Measurements from ENCODE around the gene RNASET2. TPM values are rescaled to one million over a fixed set of nuclear protein-coding genes. Genes with fewer than 3 reads are reported as not detected.
A peak's percentile ranks its signal among the peaks of the same experiment; 100 is the strongest.

RNASET2 gene
- total RNA-seq, 1 donor from 2014 or later = 135 TPM

DNA sequence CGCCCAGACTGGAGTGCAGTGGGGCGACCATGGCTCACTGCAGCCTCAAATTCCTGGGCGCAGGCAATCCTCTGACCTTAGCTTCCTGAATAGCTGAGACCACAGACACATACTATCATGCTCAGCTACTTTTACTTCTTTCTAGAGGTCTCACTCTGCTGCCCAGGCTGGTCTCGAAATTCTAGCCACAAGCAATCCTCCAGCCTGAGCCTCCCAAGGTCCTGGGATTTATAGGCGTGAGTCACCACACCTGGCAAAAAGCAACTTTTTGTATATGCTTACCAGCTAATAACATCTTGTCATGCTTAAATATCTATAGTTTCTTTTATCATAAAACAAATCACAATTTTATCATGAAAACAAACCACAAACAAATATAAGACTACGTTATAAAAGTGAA, 23.0 kb downstream of the RNASET2 start:
- no peak for ATAC-seq (ENCODE audit: low read depth)
- CTCF ChIA-PET = interaction anchor here (1.0 kb wide), 1 partner anchor 158 kb away, joined by 3 read pairs; no protein-coding TSS in a partner anchor
- intact Hi-C loops (cut with micrococcal nuclease) = no loop called here
- TF ChIP-seq, protein P1, sequence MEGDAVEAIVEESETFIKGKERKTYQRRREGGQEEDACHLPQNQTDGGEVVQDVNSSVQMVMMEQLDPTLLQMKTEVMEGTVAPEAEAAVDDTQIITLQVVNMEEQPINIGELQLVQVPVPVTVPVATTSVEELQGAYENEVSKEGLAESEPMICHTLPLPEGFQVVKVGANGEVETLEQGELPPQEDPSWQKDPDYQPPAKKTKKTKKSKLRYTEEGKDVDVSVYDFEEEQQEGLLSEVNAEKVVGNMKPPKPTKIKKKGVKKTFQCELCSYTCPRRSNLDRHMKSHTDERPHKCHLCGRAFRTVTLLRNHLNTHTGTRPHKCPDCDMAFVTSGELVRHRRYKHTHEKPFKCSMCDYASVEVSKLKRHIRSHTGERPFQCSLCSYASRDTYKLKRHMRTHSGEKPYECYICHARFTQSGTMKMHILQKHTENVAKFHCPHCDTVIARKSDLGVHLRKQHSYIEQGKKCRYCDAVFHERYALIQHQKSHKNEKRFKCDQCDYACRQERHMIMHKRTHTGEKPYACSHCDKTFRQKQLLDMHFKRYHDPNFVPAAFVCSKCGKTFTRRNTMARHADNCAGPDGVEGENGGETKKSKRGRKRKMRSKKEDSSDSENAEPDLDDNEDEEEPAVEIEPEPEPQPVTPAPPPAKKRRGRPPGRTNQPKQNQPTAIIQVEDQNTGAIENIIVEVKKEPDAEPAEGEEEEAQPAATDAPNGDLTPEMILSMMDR (IDR thresholded peaks at IDR 0.05) = no peak
- Mint-ChIP-seq H3K4me1 (peaks cover 55% of the 10 kb centered on the region), H3K27ac (no peak overlapping the region), H3K36me3 (ENCODE audit: low read depth) (peaks cover 93% of the 10 kb centered on the region), H3K4me3 (no peak overlapping the region), H3K27me3 (no peaks in the 10 kb centered on the region), H3K9me3 (no peaks in the 10 kb centered on the region)
- no peak for DNase-seq
- POLR2A ChIA-PET = no interaction called here

DNA sequence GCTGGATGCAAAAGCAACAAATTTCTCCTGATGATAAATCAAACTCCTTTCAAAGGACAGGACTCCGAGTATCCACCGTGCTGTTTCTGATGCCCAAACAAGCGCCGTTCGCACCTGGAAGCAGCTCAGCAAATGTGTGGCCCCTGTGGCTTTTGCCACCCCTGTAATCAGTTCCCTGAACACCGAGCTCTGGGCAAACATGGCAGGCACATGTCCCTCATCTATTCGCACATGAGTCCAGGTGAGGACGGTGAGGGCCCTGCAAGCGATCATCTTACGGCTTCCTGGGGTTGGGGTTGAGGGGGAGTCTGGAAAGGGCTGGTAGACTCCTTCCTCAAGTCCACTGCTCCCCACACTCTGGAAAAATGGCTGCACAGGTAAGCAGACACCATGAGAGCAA, 23.7 kb downstream of the RNASET2 start:
- intact Hi-C loops (cut with micrococcal nuclease) = no loop called here

DNA sequence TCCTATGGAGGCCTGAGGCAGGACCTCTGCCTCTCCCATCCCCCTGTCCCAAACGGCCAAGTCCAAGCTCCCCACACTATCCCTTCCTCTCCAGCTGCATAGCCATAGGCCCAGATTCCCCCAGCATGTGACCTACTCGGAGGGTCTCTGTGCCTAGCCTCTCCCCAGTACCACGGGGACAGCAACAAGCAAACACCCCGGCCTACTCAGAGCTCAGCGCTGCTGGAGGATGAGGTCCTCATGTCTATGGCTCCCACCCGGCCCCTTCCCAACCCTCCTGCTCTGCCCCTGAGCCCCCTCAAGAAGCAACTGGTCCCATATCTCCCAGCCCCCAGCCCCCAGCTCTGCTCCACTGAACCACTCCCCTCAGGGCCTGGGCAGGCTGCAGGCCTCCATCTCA, 24.2 kb downstream of the RNASET2 start:
- ATAC-seq (ENCODE audit: low read depth) = no peak
- POLR2A ChIA-PET = interaction anchor here (1.1 kb wide), 1 partner anchor 18 kb away, joined by 3 read pairs; no protein-coding TSS in a partner anchor
- CTCF ChIA-PET = no interaction called here
- H3K27ac Mint-ChIP-seq = peak overlapping the region; percentile 76
- TF ChIP-seq, protein P1 (IDR thresholded peaks at IDR 0.05) = no peak
- H3K27me3 Mint-ChIP-seq = no peaks in the 10 kb centered on the region
- H3K4me3 Mint-ChIP-seq = no peak overlapping the region
- H3K4me1 Mint-ChIP-seq = peaks cover 49% of the 10 kb centered on the region
- DNase-seq = no peak
- H3K36me3 Mint-ChIP-seq (ENCODE audit: low read depth) = peaks cover 92% of the 10 kb centered on the region
- intact Hi-C loops (cut with micrococcal nuclease) = no loop called here
- H3K9me3 Mint-ChIP-seq = no peaks in the 10 kb centered on the region

More for the DNA sequence above, 23.7 kb downstream of the RNASET2 start:
- no peaks in the 10 kb centered on the region for H3K9me3 Mint-ChIP-seq
- peaks cover 53% of the 10 kb centered on the region for H3K4me1 Mint-ChIP-seq
- TF ChIP-seq, protein P1 (IDR thresholded peaks at IDR 0.05) = no peak
- no peaks in the 10 kb centered on the region for H3K27me3 Mint-ChIP-seq
- DNase-seq (no peak), ATAC-seq (ENCODE audit: low read depth) (no peak)
- ChIA-PET CTCF (no interaction called here), POLR2A (no interaction called here)
- peaks cover 93% of the 10 kb centered on the region for H3K36me3 Mint-ChIP-seq (ENCODE audit: low read depth)
- peak overlapping the region; percentile 76 for H3K27ac Mint-ChIP-seq
- H3K4me3 Mint-ChIP-seq = no peak overlapping the region

DNA sequence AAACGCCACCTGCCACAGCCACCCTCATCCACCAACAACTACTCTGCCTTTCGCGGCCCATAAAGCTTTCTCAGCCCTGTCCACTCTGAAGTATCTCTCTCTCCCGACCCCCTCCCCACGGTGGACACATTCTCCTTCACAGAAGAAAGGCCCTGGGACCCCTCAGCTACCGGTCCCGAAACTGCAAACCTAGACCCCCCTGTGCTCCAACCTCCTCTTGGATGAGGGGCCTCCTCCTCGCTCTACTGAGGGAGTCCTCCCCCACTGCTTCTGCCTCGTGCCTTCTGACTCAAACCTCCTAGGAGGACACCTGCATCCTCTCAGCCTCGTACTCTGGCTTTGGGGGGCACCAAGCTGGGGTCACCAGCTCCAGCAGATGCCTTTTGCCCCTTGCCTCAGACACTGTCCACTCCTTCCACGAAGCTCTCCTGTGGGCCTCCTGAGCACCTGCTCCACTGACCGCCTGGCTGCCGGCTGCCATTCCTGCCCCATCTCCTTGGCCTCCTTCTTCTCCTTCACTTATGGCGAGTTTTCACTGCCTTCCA, 24.9 kb downstream of the RNASET2 start:
- H3K4me1 Mint-ChIP-seq = peaks cover 43% of the 10 kb centered on the region
- POLR2A ChIA-PET = interaction anchor here (1.1 kb wide), 1 partner anchor 19 kb away, joined by 3 read pairs; no protein-coding TSS in a partner anchor
- DNase-seq (no peak), ATAC-seq (ENCODE audit: low read depth) (no peak)
- CTCF ChIA-PET = no interaction called here
- H3K36me3 Mint-ChIP-seq (ENCODE audit: low read depth) = peaks cover 92% of the 10 kb centered on the region
- H3K4me3 Mint-ChIP-seq = no peak overlapping the region
- TF ChIP-seq, protein P1 (IDR thresholded peaks at IDR 0.05) = no peak
- intact Hi-C loops (cut with micrococcal nuclease) = no loop called here
- H3K27me3 Mint-ChIP-seq = no peaks in the 10 kb centered on the region
- peak overlapping the region; percentile 76 for H3K27ac Mint-ChIP-seq
- no peaks in the 10 kb centered on the region for H3K9me3 Mint-ChIP-seq

DNA sequence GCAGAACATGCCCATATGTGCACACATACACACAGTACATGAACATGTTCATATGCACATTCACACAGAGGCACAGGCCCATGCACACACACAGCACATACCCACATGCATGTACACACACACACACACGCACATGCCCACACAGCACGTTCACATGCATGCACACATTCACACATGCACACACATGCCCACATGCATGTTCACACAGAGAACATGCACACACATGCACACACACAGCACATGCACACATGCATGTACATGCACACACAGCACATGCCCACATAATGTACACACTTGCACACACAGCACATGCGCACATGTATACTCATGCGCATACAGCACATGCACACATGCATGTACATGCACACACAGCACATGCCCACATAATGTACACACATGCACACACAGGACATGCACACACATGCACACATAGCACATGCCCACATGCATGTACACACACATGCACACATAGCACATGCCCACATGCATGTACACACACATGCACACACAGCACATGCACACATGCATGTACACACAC, 25.9 kb downstream of the RNASET2 start:
- Mint-ChIP-seq H3K4me1 (peaks cover 37% of the 10 kb centered on the region), H3K9me3 (no peaks in the 10 kb centered on the region), H3K27ac (no peak overlapping the region), H3K4me3 (no peak overlapping the region), H3K36me3 (ENCODE audit: low read depth) (peaks cover 87% of the 10 kb centered on the region), H3K27me3 (no peaks in the 10 kb centered on the region)
- TF ChIP-seq, protein P1 (IDR thresholded peaks at IDR 0.05) = no peak
- intact Hi-C loops (cut with micrococcal nuclease) = no loop called here
- DNase-seq (no peak), ATAC-seq (ENCODE audit: low read depth) (no peak)
- ChIA-PET POLR2A (interaction anchor here (1.3 kb wide), 1 partner anchor 26 kb away, joined by 4 read pairs; the partner anchor contains the start of gene RNASET2), CTCF (no interaction called here)

All from activated B cell treated with CpG ODN at 0.5 μM for 24 hours (primary cell).